ENCODE measurements around the gene KRTAP10-8. TPM values are rescaled to one million over a fixed set of nuclear protein-coding genes. Genes with fewer than 3 reads are reported as not detected.

KRTAP10-8 gene
- total and polyA plus RNA-seq, 7 donors, result not detected

- no peaks in the 10 kb centered on the region for H3K4me1 ChIP-seq
- no peaks in the 10 kb centered on the region for H3K36me3 ChIP-seq
- intact Hi-C loops (cut with DNase I), result no loop called here
- H3K4me3 ChIP-seq, result no peak overlapping the region
- WGBS, 2 donors, result 63 to 71% methylated on average over 8 of the region's 8 CpGs
- peaks cover 0 to 22% (median 9%) of the 10 kb centered on the region in 3 donors for H3K27me3 ChIP-seq
- H3K9me3 ChIP-seq, result peaks cover 0 to 5% (median 1%) of the 10 kb centered on the region in 4 donors
- H3K27ac ChIP-seq, result no peak overlapping the region
- no peak for TF ChIP-seq CTCF (IDR thresholded peaks at IDR 0.05)
- no peak for TF ChIP-seq POLR2A (IDR thresholded peaks at IDR 0.05)
- TF ChIP-seq POLR2AphosphoS5 (IDR thresholded peaks at IDR 0.05), result no peak
- no peak for TF ChIP-seq EP300 (IDR thresholded peaks at IDR 0.05)
- peak; percentile 55 for DNase-seq
Observed at GRCh38 chr21:44617071-44617501, 5.2 kb downstream of the KRTAP10-8 start.

- peak; percentile 66 for DNase-seq
- WGBS, 2 donors, result 29 to 48% methylated on average over 4 of the region's 4 CpGs
- H3K9me3 ChIP-seq, result peaks cover 0 to 8% (median 1%) of the 10 kb centered on the region in 4 donors
- peaks cover 0 to 9% (median 5%) of the 10 kb centered on the region in 3 donors for H3K27me3 ChIP-seq
- H3K4me3 ChIP-seq, result no peak overlapping the region
- no peaks in the 10 kb centered on the region for H3K36me3 ChIP-seq
- H3K4me1 ChIP-seq, result no peaks in the 10 kb centered on the region
- H3K27ac ChIP-seq, result no peak overlapping the region
- no peak for TF ChIP-seq CTCF (IDR thresholded peaks at IDR 0.05)
- TF ChIP-seq POLR2AphosphoS5 (IDR thresholded peaks at IDR 0.05), result no peak
- no peak for TF ChIP-seq POLR2A (IDR thresholded peaks at IDR 0.05)
- no peak for TF ChIP-seq EP300 (IDR thresholded peaks at IDR 0.05)
- intact Hi-C loops (cut with DNase I), result no loop called here
Observed at GRCh38 chr21:44618504-44618903, 6.6 kb downstream of the KRTAP10-8 start.

- TF ChIP-seq EP300 (IDR thresholded peaks at IDR 0.05) (no peak), POLR2A (IDR thresholded peaks at IDR 0.05) (no peak), CTCF (IDR thresholded peaks at IDR 0.05) (no peak), POLR2AphosphoS5 (IDR thresholded peaks at IDR 0.05) (no peak)
- WGBS, 2 donors, result 48 to 57% methylated on average over 3 of the region's 3 CpGs
- H3K4me1 ChIP-seq, result no peaks in the 10 kb centered on the region
- H3K9me3 ChIP-seq, result peaks cover 0 to 8% (median 3%) of the 10 kb centered on the region in 4 donors
- no peak overlapping the region for H3K4me3 ChIP-seq
- H3K27me3 ChIP-seq, result peaks cover 0 to 5% (median under 1%) of the 10 kb centered on the region in 3 donors
- no peak for DNase-seq
- intact Hi-C loops (cut with DNase I), result no loop called here
- no peaks in the 10 kb centered on the region for H3K36me3 ChIP-seq
- no peak overlapping the region for H3K27ac ChIP-seq
Observed at GRCh38 chr21:44618909-44619308, 7.0 kb downstream of the KRTAP10-8 start.

GRCh38 chr21:44619886-44620285 is 8.0 kb downstream of the KRTAP10-8 start:
- H3K4me3 ChIP-seq, result no peak overlapping the region
- DNase-seq, result no peak
- no peak overlapping the region for H3K27ac ChIP-seq
- peaks cover 0 to 13% (median 4%) of the 10 kb centered on the region in 4 donors for H3K9me3 ChIP-seq
- TF ChIP-seq CTCF (IDR thresholded peaks at IDR 0.05) (no peak), POLR2AphosphoS5 (IDR thresholded peaks at IDR 0.05) (no peak), POLR2A (IDR thresholded peaks at IDR 0.05) (no peak)
- peaks cover 0 to 5% (median 0%) of the 10 kb centered on the region in 3 donors for H3K27me3 ChIP-seq
- H3K36me3 ChIP-seq, result no peaks in the 10 kb centered on the region
- intact Hi-C loops (cut with DNase I), result no loop called here
- no peaks in the 10 kb centered on the region for H3K4me1 ChIP-seq
- 89 to 92% methylated on average over 6 of the region's 6 CpGs for WGBS, 2 donors

- no peak overlapping the region for H3K4me3 ChIP-seq
- peaks cover 0 to 19% (median 3%) of the 10 kb centered on the region in 3 donors for H3K27me3 ChIP-seq
- H3K4me1 ChIP-seq, result no peaks in the 10 kb centered on the region
- TF ChIP-seq CTCF (IDR thresholded peaks at IDR 0.05) (no peak), POLR2AphosphoS5 (IDR thresholded peaks at IDR 0.05) (no peak), POLR2A (IDR thresholded peaks at IDR 0.05) (no peak)
- DNase-seq, result no peak
- intact Hi-C loops (cut with DNase I), result no loop called here
- H3K9me3 ChIP-seq, result peaks cover 0 to 13% (median 4%) of the 10 kb centered on the region in 4 donors
- no peak overlapping the region for H3K27ac ChIP-seq
- no peaks in the 10 kb centered on the region for H3K36me3 ChIP-seq
Observed at GRCh38 chr21:44623575-44623974, 11.7 kb downstream of the KRTAP10-8 start.
